Erythroblast (primary cell): ENCODE results near the gene P2RX4.

ENCODE experiments used
- GATA1 ChIP-seq: IDR thresholded peaks from 2 replicates; pipeline ENCODE4 v1.6.1; 2011; ENCODE audit warnings: low read depth, mild to moderate bottlenecking, control low read depth, low read length, moderate library complexity
- POLR2A ChIP-seq: IDR thresholded peaks from 2 replicates; pipeline ENCODE4 v1.6.1; 2011; ENCODE audit warnings: mild to moderate bottlenecking, low read length

- TF ChIP-seq POLR2A (no peak), GATA1 (no peak)
Measured at GRCh38 chr12:121217761-121218160, 7.8 kb downstream of the P2RX4 start.
